WERI-Rb-1 (cell line): ENCODE data around the gene OR2T34.
"Not testable (repeated sequence)": the region's sequence is repeated elsewhere in the genome, so short reads cannot be mapped to it uniquely, and the experiment has no call there.

Experiments
- DNase-seq: peaks from one replicate; pipeline ENCODE4 v3.0.0-alpha.2; 2020
- H3K27ac ChIP-seq: fragments of 250-450 bp; sonication (Bioruptor Pico); 2 replicates; pipeline ENCODE4 v1.5.1; 2020; ENCODE audit warnings: mild to moderate bottlenecking, moderate library complexity
- H3K27me3 ChIP-seq: fragments of 250-450 bp; sonication (Bioruptor Pico); 2 replicates; pipeline ENCODE4 v1.5.1; 2021; ENCODE audit warnings: mild to moderate bottlenecking, low read depth, moderate library complexity; ENCODE audit not compliant: insufficient read depth, severe bottlenecking
- H3K36me3 ChIP-seq: fragments of 250-450 bp; sonication (Bioruptor Pico); 2 replicates; pipeline ENCODE4 v1.5.1; 2020; ENCODE audit warnings: mild to moderate bottlenecking, moderate library complexity
- H3K4me3 ChIP-seq: 2 replicates; pipeline ENCODE4 v1.5.1; 2011; ENCODE audit warnings: low read depth, mild to moderate bottlenecking, control low read depth, low read length
- H3K9me3 ChIP-seq: fragments of 250-450 bp; sonication (Bioruptor Pico); 2 replicates; pipeline ENCODE4 v1.5.1; 2021; ENCODE audit warnings: mild to moderate bottlenecking, moderate library complexity; ENCODE audit not compliant: severe bottlenecking
- CTCF ChIP-seq: IDR thresholded peaks from 2 replicates; pipeline ENCODE4 v1.5.1; 2011; ENCODE audit warnings: low read depth, mild to moderate bottlenecking, control low read depth, inconsistent platforms, low read length

OR2T34 gene

DNA sequence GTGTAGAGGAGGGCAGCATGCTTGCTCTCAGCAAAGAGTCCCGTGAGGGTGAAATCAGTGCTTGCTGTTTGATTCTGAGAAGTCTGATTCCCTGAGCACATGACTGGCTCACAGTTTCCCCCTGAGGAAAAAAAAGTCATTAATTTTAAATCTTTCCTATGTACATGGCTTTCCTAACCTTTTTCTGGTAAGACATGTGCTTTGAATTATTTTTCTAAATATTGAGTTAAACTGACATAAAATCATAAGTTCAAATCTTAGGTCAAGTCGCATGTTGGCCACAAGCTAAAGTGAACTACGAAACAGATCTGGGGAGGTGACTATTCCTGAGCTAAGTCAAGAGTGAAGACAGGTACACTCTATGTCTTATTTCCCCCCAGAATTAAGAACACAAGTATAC lies at the start of gene OR2T34:
Gene OR2T34 (minus strand): TSS at position 101 of the 400 bp plus-strand sequence. CDS start 0 bp downstream, at position 101.
- not testable (repeated sequence) for H3K4me3 ChIP-seq, H3K27ac ChIP-seq, DNase-seq, H3K27me3 ChIP-seq, H3K36me3 ChIP-seq, H3K9me3 ChIP-seq

DNA sequence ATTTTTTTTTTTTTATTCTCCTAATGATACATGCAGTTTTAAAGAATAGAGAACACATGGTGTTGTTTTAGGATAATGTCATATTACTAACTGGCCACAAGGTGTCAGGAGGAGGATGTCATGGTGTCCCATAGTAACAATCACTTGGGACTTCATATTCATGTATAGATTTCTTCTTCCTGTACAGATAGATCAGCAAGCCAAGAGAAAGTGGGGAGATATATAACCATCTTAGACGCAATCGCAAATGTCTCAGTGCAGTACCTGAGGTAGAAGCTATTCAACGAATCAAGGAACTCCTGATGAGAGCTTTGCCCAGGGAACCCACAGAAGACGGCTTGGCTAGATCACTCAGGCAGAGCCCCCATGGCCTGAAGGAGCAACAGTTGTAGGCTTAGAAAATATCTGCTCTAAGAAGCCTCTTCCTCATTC lies 48.0 kb upstream of the OR2T34 start:
- peak; percentile 25; the same call in 1 of the 2 replicates for TF ChIP-seq CTCF
- H3K36me3 ChIP-seq: no peaks in the 10 kb centered on the region
- H3K4me3 ChIP-seq: no peak overlapping the region
- peaks cover 84% of the 10 kb centered on the region for H3K27me3 ChIP-seq
- no peak overlapping the region for H3K27ac ChIP-seq
- no peaks in the 10 kb centered on the region for H3K9me3 ChIP-seq
- no peak for DNase-seq

- H3K27ac ChIP-seq: no peak overlapping the region
- H3K4me3 ChIP-seq: no peak overlapping the region
- no peak for TF ChIP-seq CTCF
- no peak for DNase-seq
- H3K9me3 ChIP-seq: no peaks in the 10 kb centered on the region
- peaks cover 76% of the 10 kb centered on the region for H3K27me3 ChIP-seq
- H3K36me3 ChIP-seq: no peaks in the 10 kb centered on the region
These were observed 47.2 kb upstream of the OR2T34 start for GRCh38 chr1:248621770-248622169.

DNA sequence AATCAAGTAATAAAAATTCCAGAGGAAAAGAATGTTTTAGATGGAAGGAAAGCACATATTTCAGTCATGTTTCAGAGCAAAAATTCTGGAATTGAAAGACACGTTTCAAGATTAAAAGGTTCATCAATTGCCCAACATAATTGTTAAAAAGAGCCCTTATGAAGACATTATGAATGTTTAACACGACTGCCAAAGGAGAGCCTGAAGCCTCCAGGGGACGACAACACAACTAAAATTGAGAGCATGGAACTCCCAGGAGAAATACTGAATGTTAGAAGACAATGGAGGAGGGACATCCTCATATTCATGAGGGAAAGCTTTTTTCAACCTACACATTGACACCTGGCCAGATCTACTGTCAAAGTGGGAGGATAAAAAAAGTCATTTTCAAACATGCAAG lies 44.3 kb upstream of the OR2T34 start:
- Histone ChIP-seq H3K27ac (no peak overlapping the region), H3K4me3 (no peak overlapping the region), H3K36me3 (no peaks in the 10 kb centered on the region), H3K27me3 (peaks cover 66% of the 10 kb centered on the region), H3K9me3 (no peaks in the 10 kb centered on the region)
- TF ChIP-seq CTCF: peak; percentile 57
- peak; percentile 55 for DNase-seq

DNA sequence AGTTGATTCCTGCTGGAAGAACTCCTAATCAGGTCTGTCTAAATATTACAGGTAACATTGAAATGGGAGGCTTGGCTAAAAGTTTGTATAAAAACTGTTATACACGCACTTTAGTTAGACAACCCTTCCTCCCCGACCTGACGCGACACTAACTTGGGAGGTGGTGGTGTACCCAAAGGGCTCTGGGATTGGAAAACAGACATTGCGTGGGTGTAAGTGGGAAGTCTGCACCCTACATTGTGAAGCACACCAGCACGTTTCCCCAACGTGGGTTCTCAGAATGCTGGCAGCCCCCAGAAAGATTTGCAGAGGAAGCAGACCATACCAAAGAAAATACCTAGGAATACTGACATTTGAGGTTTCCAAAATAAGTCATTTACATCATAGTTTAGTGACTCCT lies 43.6 kb upstream of the OR2T34 start:
- Histone ChIP-seq H3K36me3 (no peaks in the 10 kb centered on the region), H3K9me3 (no peaks in the 10 kb centered on the region), H3K27me3 (peaks cover 68% of the 10 kb centered on the region), H3K27ac (no peak overlapping the region), H3K4me3 (no peak overlapping the region)
- TF ChIP-seq CTCF: no peak
- DNase-seq: no peak

DNA sequence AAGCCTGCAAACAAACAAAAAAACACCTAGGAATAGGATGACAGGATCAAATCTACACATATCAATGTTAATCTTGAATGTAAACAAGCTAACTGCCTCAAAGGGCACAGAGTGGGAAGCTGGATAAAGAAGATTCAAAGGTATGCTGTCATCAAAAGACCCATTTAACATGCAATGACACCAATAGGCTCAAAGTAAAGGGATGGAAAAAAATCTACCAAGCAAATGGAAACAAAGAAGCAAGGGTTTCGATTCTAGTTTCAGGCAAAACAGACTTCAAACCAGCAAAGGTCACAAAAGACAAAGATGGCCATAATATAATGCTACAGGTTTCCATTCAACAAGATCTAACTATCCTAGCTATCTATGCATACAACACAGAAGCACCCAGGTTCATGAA lies 39.2 kb upstream of the OR2T34 start:
- Histone ChIP-seq H3K4me3 (no peak overlapping the region), H3K36me3 (no peaks in the 10 kb centered on the region), H3K9me3 (no peaks in the 10 kb centered on the region), H3K27ac (no peak overlapping the region), H3K27me3 (peaks cover 67% of the 10 kb centered on the region)
- DNase-seq: no peak
- no peak for TF ChIP-seq CTCF
